Suprapubic skin (tissue), 4 donors: ENCODE measurements around the gene ADARB1.

Experiments
- POLR2A ChIP-seq, 2 donors: fragments of 450-650 bp; IDR thresholded peaks; one replicate each; pipeline ENCODE4 v1.6.1; 2017; ENCODE audit warnings: antibody characterized with exemption in 2 of 2, mild to moderate bottlenecking in 2 of 2, moderate library complexity in 2 of 2
- POLR2AphosphoS5 ChIP-seq, 3 donors: sonication (generic); formaldehyde crosslinking; IDR thresholded peaks; one replicate each; pipeline ENCODE4 v1.6.1; 2017; ENCODE audit warnings: antibody characterized with exemption in 3 of 3
- TF ChIP-seq, protein P1 (sequence below), 2 donors: fragments of 200-600 bp in 1 of 2; fragments of 450-650 bp in 1 of 2; sonication (generic) in 1 of 2; IDR thresholded peaks; one replicate each; pipeline ENCODE4 v1.5.1; 2016 to 2019; ENCODE audit warnings: antibody characterized with exemption in 2 of 2, mild to moderate bottlenecking in 1 of 2, moderate library complexity in 1 of 2

DNA sequence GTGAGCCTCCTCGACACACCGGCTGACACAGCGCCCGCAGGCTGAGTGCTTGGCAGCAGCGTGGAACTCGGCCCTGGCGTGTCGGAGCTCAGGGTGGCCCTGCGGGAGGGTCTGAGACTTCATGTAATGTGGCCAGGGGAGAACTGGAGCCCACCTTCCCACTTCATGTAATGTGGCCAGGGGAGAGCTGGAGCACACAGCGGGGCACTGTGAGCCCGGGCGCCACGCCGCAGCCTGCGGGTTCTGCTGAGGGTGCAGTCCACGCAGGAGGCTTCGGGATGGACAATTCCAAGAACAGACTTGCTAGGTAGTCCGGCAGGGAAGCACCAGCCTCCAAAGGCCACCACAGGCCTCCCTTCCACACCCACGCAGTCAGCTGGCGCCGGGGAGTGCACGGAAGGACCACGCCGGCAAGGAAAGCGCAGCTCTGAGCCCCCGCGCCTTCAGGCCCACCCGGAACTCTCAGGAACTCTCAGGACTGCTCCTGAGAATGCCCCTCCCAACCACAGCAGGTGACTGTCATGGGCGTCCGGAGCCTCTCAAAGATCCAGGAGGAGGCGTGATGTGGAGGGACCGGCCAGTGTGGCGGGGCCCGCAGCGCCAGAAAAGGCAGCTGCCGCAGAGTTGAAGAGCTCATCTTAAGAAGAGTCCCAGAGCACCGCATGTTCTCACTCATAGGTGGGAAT, 19.3 kb upstream of the ADARB1 start:
- TF ChIP-seq, protein P1, sequence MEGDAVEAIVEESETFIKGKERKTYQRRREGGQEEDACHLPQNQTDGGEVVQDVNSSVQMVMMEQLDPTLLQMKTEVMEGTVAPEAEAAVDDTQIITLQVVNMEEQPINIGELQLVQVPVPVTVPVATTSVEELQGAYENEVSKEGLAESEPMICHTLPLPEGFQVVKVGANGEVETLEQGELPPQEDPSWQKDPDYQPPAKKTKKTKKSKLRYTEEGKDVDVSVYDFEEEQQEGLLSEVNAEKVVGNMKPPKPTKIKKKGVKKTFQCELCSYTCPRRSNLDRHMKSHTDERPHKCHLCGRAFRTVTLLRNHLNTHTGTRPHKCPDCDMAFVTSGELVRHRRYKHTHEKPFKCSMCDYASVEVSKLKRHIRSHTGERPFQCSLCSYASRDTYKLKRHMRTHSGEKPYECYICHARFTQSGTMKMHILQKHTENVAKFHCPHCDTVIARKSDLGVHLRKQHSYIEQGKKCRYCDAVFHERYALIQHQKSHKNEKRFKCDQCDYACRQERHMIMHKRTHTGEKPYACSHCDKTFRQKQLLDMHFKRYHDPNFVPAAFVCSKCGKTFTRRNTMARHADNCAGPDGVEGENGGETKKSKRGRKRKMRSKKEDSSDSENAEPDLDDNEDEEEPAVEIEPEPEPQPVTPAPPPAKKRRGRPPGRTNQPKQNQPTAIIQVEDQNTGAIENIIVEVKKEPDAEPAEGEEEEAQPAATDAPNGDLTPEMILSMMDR (IDR thresholded peaks at IDR 0.05) = no peak
- no peak for TF ChIP-seq POLR2A (IDR thresholded peaks at IDR 0.05)
- TF ChIP-seq POLR2AphosphoS5 (IDR thresholded peaks at IDR 0.05) = no peak
